ENCODE results near the gene DAB1.
"Not testable (repeated sequence)": the region's sequence is repeated elsewhere in the genome, so short reads cannot be mapped to it uniquely, and the experiment has no call there.

Gene DAB1

DNA sequence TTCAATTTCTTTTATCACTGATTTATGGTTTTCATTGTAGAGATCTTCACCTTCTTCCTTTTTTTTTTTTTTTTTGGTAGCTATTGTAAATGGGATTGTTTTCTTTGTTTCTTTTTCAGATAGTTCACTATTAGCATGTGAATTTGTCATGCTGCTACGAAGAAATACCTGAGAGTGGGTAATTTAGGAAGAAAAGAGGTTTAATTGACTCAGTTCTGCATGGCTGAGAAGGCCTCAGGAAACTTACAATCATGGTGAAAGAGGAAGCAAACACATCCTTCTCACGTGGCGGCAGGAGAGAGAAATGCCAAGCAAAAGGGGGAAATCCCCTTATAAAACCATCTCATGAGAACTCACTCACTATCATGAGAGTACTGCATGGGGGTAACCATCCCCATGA is 66.4 kb downstream of the DAB1 start:
- no peak for DNase-seq

DNA sequence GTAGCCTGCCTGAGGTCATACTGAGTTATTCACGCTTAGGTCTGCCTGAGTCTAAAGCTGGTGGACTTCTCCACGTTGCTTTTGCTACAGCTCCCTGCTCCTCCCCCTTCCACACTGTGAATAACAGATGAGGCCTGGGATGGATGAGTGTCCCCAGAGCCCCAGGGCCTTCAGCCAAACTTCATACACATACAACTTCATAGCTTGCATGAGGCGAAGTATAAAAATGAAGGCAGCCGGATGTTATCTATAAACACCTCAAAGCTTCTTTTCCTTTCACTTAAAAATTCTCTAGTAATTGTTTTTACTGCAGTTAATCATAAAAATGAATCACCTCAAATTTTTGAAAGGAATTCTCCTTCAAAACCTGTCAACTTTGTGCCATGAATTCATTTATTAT is 70.2 kb downstream of the DAB1 start:
- no peak for DNase-seq

DNA sequence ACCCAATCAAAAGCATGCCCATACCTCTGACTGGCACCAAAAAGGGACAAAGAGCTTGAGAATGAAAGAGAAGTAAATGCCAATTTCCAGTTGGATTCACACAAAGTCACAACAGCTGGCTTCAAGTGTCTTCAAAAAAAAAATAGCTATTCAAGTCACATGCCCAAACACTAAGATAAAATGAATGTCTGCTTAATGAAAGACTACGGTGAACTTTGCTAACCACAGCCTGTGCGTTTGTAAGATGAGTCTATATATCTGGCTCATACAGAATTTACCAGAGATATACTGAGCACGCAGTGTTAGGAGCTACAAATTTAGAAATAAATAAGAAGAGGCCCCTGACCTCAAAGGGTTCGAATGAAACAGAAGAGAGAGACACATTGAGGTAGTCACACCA is 73.2 kb downstream of the DAB1 start:
- DNase-seq, result no peak

DNA sequence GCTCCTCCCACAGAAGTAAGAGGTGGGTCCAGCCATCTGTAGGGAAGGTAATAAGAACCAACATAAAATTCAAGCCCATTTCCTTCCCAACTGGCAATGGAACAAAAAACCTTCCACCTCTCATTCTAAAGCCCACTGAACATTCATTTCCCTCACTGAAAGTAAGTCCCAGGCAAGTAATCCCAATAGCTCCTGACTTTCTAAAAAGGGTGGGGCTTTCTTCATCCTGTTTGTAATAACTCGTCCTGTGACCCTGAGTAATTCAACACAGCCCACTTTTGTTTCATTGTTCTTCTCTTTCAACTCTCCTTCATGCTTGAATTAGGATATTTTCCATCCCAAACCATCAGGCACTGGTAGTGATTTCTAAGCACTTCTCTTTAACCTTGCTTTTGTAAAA is 74.9 kb downstream of the DAB1 start:
- DNase-seq, result no peak

DNA sequence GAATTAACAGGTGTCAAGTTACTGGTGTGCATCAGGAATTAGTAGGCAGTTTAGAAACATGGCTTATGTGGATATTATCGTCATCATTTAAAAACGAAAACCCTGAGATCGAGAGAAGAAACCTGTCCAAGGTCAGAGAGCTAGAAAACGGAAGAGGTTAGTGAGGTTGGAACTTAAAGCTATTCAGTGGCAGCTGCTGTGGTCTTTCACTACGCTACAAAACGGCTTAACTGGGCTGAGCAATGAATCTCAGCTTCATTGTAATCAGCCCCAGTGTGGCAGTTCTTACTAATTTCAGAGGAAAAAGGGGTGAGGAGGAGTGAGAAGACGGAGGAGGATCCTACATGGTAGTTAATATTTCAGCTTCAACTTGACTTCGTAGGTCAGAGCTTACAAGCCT is 77.9 kb downstream of the DAB1 start:
- DNase-seq, result no peak

DNA sequence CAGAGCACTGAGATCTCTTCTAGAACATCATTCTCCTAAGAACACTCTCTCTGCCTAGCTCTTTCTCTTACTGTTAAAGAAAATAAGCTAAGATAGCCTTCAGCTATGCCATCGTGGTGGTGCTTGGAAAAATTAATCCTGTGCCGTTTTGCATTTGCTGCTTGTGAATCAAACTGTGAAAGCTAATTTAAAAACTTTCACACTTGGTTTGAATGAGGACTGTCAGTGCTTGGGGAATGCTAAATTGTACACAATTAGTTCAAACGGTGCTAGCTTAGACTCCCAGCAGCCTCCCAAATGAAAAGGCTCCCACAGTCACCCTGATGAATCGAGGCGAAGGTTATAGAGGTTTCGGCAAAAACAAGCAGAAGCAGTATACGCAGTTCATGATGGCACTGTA is 79.6 kb downstream of the DAB1 start:
- DNase-seq, result no peak

DNA sequence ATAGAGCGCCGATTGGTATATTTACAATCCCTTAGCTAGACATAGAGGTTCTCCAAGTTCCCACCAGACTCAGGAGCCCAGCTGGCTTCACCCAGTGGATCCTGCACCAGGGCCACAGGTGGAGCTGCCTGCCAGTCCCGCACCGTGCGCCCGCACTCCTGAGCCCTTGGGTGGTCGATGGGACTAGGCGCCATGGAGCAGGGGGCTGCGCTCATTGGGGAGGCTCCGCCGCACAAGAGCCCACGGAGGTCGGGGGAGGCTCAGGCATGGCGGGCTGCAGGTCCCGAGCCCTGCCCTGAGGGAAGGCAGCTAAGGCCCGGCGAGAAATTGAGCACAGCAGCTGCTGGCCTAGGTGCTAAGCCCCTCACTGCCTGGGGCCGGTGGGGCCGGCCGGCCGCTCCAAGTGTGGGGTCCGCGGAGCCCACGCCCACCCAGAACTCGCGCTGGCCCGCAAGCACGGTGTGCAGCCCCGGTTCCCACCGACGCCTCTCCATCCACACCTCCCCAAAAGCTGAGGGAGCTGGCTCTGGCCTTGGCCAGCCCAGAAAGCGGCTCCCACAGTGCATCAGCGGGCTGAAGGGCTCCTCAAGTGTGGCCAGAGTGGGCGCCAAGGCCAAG is 80.5 kb downstream of the DAB1 start:
- DNase-seq, result not testable (repeated sequence)

DNA sequence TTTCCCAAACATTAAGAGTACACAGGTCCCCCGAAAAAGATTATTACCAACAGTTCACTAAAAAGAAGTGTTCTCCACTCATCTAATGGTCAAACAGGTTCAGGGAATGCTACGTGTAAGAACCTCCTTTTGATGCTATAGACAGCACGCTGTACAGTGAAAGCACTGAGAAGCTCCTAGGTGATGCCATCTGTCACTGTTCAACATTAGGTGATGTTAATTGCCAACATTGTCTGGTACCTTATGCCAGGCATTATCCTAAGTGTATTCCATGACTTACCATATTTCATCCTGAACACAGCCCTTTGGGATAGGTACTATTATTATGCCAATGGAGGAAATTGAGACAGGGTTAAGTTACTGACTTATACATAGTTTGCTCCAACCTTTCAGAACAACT is 82.1 kb downstream of the DAB1 start:
- no peak for DNase-seq

DNA sequence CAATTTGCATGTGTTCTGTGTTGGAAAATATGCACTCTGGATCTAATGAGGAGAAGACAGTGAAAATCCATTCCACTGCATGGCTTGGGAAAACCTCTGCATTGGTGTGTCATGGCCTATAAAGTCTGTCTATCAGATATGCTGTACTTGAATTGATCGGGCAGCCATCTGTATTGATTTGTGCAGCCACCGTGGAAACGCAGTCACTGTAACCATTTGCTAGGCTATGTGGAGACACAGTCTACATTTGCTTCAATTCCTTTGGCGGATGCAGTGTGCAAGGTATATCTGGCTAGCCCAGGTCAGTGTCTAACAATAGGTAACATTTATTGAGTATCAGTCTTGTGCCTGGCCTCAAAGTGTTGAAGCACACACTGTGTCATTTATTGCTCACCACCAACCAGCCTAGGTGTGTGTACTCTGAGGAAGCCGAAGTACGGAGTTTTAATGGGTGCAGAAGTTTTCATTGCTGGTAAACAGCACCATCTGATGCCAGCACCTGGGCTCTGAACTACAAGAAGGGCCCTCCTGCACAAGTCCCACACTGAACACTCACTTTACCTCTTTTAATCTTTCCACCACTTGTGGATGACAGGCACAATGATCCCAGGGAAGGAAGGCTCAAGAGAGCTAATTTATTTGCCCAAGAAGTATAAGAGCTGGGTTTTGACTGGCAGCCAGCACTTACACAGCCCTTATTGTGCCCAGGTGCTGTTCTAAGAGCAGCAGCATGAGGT is 83.4 kb downstream of the DAB1 start:
- DNase-seq, result no peak

DNA sequence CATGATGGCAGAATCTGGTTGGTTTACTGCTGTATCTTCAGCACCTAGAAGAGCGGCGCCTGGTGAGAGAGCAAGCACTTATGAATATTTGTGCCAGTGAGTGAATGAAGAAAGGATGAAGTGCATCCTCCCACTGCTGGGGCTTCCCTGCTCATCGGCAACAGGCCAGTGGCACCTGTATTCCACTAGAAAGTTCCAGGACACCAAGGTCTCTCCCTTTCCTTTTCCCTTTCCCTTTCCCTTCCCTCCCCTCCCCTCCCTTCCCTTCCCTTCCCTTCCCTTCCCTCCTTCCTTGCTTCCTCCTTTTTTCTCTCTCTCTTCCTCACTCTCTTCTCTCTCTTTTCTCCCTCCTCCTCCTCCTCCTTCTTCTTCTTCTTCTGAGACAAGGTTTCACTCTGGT is 86.2 kb downstream of the DAB1 start:
- DNase-seq, result no peak

DNA sequence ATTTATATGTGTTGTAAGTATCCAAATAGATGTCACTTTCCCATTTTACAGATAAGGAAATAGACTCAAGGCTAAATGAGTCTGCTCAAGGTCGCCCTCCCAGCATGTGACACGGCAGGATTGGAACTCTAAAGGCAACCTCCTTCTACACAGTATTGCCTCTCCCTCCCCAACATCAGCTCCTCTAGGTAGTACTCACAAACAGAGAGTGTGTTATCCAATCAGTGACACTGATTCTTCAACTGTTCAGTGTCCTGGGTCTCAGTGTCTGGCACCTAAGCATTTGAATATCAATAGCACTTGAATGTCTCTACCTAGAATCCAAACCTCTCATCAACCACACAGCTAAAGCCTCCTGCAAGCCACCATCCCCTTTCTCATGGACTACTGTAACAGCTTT is 87.1 kb downstream of the DAB1 start:
- no peak for DNase-seq

DNA sequence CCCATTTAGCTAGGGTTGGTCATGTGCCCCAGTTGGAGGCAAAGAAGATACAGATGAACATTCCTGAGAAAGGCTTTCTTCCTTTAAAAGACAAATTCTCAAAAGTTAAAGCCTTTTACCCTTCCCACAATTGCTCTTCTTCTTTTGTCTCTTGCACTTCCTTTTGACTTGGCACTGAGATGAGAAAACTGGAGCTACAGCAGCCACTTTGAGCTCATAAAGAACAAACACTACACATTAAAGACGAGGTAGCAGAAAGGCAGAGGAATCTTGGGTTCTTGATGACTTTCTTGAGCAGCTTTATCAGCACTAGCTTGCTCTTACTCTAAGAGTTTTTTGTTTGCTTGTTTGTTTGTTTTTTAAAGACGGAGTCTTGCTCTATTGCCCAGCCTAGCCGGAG is 92.2 kb downstream of the DAB1 start:
- DNase-seq, result no peak

DNA sequence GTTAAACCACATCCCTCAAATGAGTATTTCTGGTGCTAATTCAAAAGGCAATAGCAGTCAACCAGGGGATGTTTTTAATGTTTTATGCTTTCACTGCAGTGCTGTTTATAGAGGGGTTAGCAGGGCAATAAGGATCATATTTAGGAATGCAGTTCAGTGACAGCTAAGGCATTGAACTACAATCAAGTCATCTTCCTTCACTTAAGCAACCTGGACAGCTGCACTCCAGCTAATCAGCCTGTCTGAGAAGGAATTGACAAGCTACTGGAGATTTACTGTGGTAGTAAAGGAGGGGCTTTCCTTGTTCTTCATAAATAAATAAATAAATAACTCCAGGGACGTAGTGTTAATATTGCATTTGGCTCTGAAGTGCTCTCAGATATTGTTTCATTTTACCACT is 93.9 kb downstream of the DAB1 start:
- no peak for DNase-seq

DNA sequence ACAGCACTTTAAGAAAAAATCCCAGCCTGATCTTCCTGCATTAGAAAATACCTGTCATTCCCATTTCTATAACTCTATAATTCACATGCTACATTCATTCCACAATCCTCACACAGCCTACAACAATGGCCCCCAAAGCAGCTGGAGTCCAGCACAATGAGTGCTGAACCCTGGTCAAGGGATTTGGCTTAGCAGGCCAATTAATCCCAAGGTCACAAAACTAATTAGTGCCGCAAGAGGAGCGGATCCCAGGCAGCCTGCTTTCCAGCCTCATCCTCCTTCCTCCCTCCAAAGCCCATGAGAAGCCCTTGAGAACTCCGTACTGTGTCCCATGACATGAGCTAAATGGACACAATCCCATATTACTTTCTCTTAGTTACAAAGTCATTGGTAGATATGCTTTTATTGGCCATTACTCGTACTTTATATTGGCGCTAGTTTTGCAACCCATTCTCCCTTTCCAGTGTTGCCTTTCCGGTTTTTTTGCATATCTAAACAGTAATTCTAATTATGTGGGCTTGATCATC is 94.8 kb downstream of the DAB1 start:
- no peak for DNase-seq

DNA sequence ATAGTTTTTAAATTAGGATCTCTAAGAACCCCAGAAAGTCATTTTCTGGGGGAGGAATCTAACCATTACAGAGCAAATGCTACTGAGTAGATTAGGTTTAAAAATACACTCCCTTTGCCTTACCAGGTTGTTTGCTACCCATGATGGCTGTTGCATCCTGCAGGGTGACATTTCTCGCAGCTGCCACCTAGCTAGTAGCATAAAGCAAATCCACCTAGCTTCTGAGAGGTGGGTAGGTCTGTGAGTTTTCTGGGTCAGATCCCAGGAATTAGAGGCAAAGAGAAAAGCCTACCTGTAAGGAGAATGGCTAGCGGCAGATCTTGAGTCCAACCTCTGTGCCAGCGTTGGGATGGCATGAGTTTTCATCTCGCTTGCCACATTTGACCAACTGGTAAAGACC is 95.9 kb downstream of the DAB1 start:
- no peak for DNase-seq

DNA sequence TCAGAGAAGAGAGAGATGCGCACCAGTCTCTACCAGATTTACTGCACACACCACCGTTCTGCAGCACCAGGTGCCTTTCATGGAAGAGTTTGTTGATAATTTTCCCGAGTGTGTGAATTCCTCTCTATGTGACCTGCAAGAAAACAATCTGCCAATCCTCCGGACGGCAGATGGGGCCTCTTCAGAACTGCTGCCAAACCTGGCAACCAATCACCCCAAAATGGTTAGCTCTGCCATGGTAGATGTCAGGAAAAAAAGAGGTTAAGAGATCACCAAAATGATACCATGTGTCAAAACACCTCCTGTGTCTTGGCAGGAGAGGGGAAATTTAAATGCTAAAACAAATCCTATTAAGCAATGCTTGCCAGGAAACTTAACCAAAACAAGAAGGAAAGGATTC is 96.5 kb downstream of the DAB1 start:
- DNase-seq, result no peak

DNA sequence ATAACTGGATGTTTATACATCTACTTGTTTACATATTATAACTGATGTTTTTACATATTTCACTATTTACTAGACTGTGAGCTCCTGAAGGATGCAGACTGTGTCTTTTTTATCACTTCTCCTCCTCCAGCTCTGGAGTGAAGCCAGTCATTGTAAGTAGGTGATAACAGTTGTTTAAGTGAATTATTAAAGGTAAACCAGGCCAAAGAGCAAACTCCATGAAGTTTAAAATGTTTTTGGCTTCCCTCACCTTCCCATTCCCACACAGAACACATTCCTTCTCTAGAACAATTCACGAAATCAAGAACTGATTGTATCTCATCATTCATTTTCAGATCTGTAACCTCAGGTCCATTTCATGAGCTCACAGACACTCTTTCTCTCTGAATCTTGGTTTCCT is 98.3 kb downstream of the DAB1 start:
- no peak for DNase-seq

DNA sequence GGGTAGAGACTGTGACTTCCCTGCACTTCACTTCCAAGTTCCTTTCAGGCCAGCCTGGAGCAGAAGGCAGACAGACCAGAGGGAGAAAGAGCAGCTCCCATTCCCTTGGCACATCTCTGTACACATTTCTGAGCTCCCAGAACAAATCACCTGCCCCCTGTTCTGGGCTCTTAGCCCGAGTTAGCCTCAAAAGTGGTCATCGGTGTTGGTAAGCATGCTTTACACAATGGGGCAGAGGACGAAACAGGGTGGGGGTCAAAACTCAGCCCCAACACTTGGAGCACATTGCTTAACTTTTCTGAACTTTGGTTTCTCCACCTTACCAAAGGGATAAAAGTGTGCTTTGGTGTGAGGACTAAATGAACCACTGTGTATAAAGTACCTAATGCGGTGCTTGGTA is 98.7 kb downstream of the DAB1 start:
- DNase-seq, result no peak

DNA sequence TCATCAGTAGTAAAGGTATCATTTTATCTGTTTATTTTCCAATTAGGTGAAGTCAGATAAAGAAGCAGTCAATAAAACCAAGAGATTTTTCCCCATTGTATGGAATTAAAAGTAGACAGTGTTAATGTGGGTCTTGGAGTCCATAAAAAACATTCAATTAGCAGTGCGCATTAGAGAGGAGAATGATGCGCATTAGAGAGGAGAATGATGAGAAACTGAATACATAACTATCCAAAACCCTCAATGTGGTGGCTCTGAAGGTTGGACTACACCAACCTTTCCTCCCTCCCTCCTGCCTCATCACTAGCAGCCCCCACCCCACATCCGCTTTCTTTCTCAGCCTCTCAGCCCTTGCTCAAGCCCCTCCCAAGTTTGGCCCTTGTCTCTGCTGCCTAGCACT is 99.5 kb downstream of the DAB1 start:
- no peak for DNase-seq

DNA sequence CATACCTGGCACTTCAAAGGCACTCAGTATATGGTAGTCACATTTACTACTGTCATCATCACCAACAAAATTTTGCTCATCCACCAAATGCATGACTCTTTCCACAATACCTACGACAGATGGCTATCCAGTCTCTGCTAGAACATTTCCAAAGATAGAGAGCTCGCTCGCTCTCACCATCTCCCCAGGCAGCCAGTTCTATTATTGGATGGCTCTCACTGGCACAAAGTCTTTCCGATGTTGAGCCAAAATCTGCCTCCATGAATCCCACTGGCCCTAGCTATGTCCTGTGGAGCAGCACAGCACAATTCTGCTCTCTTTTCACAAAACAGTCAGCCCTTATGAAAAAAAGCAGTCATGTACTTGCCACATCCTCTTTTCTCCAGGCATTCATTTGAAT is 102.1 kb downstream of the DAB1 start:
- DNase-seq, result no peak

DNA sequence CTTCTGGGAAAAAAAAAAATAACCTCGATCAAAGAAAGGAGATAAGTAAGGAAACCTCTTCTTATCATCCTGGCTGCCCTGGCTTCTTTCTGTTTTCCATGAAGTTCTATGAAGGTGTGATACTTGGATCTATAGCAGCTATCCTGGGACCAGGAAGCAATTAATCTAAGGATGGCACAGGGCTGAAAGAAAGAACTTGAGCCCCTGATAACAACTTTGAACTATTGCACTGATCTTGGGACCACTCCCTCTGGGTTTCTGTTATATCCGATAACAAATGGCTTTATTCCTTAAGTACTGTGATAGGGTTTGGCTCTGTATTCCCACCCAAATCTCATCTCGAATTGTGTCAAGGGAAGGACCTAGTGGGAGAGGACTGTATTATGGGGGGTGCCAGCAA is 104.1 kb downstream of the DAB1 start:
- DNase-seq, result no peak

DNA sequence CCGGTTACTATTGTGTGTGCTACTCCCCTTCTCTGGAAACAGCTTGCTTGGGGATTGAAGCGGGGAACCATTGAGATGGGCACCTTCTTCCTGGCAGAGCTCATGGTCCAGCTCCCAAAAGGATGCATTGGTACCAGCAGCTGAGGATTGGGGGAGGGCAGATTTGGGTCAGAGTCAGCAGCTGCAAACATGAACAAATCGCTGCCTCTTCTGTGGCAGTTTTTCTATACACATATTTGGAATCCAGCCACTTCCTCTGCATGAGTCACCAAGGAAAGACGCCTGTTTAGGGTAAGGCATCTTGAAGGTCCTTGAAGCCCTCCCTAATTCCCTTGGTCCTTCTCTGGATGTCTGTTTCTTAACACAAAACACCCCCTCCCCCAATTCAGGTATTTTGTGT is 104.7 kb downstream of the DAB1 start:
- no peak for DNase-seq

DNA sequence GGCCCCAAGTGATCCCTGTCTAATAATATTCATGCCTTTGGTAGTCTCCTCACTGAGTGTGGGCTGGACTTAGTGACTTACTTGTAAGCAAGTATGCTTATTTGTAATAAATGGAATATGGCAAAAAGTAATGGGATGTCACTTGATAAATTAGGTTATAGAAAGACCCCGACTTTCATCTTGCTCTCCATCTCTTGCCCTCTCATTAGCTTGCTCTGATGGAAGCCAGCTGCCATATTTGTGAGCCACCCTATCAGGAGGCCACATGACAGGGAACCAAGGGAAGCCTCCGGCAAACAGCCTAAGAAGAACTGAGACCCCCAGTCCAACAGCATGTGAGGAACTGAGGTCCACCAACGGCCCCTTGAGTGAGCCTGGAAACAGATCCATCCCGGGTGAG is 107.0 kb downstream of the DAB1 start:
- DNase-seq, result no peak

DNA sequence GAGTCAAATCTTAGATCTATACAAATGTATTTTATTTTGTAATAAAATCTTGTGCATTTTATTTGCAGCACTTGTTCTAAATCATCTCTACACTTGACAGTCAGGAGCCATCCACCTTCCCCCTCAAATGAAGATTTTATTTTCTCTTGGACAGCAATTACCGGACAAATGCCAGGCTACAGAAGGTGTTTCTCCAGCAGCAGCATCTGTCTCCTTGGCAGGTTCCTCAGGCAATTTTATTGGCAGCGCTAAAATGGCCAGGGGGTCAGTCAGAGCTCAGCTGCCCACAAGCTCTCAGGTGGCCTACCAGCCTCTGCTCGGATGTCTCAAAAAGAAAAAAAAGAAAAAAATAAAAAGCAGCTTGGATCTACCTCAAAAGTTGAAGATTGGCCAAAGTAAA is 107.6 kb downstream of the DAB1 start:
- DNase-seq, result no peak

DNA sequence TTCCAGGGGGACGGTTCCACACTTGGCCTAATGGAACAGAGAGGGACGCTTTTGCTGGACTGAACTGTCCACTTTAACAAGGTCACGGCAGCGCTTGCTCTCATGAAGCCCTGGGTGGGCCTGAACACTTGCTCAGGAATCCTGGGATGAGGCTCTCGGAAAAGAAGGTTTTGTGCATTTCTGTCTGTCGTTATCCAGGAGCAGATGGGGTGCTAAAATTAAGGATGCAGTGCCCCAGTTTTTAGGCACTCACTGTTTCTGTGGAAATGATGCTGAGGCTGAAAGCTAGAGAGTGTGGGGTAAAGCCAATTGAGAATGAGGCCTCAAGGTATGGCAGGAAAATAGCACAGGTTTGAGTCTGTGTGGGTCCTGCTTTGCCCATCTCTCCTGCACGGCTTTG is 111.0 kb downstream of the DAB1 start:
- no peak for DNase-seq

Measured in AML-193 (cell line).